Measurements from ENCODE around the gene CACNA1B. TPM values are rescaled to one million over a fixed set of nuclear protein-coding genes. Genes with fewer than 3 reads are reported as not detected.
"Not testable (repeated sequence)": the region's sequence is repeated elsewhere in the genome, so short reads cannot be mapped to it uniquely, and the experiment has no call there.

The CACNA1B gene
- total RNA-seq, 1 experiment from 2014 or later, result 0.34 TPM

- no TSS peak for BruUV-seq (replicated peaks)
- intact Hi-C loops (cut with micrococcal nuclease; ENCODE audit: unreplicated experiment), result no loop called here
- no peak for DNase-seq (ENCODE audit: low spot score)
- CTCF ChIA-PET, result no interaction called here
- Histone ChIP-seq H3K4me1 (ENCODE audit: insufficient read depth, low read length, poor library complexity, severe bottlenecking) (no peaks in the 10 kb centered on the region), H3K27ac (ENCODE audit: low read depth, low read length, poor library complexity, severe bottlenecking) (no peak overlapping the region), H3K9me3 (ENCODE audit: low read depth, low read length, poor library complexity, severe bottlenecking) (no peaks in the 10 kb centered on the region), H3K4me3 (ENCODE audit: low read depth, low read length, poor library complexity, severe bottlenecking) (no peak overlapping the region), H3K27me3 (replicated peaks; ENCODE audit: insufficient read depth, low read depth, low read length, poor library complexity) (peaks cover 9% of the 10 kb centered on the region), H3K36me3 (ENCODE audit: insufficient read depth, low read length, poor library complexity, severe bottlenecking) (no peaks in the 10 kb centered on the region)
- POLR2A ChIA-PET (ENCODE audit: low non-redundant PET), result no interaction called here
- TF ChIP-seq EZH2 (IDR thresholded peaks at IDR 0.05; ENCODE audit: borderline replicate concordance, low read depth, low read length, poor library complexity, severe bottlenecking) (no peak), CTCF (conservative IDR thresholded peaks at IDR 0.05; ENCODE audit: low read depth, low read length) (no peak)
Observed at GRCh38 chr9:137880976-137881530, 3.5 kb downstream of the CACNA1B start.

- CTCF ChIA-PET, result no interaction called here
- Histone ChIP-seq H3K27ac (ENCODE audit: low read depth, low read length, poor library complexity, severe bottlenecking) (no peak overlapping the region), H3K27me3 (replicated peaks; ENCODE audit: insufficient read depth, low read depth, low read length, poor library complexity) (peaks cover 3% of the 10 kb centered on the region), H3K4me1 (ENCODE audit: insufficient read depth, low read length, poor library complexity, severe bottlenecking) (no peaks in the 10 kb centered on the region), H3K36me3 (ENCODE audit: insufficient read depth, low read length, poor library complexity, severe bottlenecking) (no peaks in the 10 kb centered on the region), H3K4me3 (ENCODE audit: low read depth, low read length, poor library complexity, severe bottlenecking) (no peak overlapping the region), H3K9me3 (ENCODE audit: low read depth, low read length, poor library complexity, severe bottlenecking) (no peaks in the 10 kb centered on the region)
- intact Hi-C loops (cut with micrococcal nuclease; ENCODE audit: unreplicated experiment), result no loop called here
- POLR2A ChIA-PET (ENCODE audit: low non-redundant PET), result no interaction called here
- BruUV-seq (replicated peaks), result no TSS peak
- no peak for TF ChIP-seq CTCF (conservative IDR thresholded peaks at IDR 0.05; ENCODE audit: low read depth, low read length)
- no peak for TF ChIP-seq EZH2 (IDR thresholded peaks at IDR 0.05; ENCODE audit: borderline replicate concordance, low read depth, low read length, poor library complexity, severe bottlenecking)
- no peak for DNase-seq (ENCODE audit: low spot score)
Observed at GRCh38 chr9:137881591-137882505, 4.3 kb downstream of the CACNA1B start.

GRCh38 chr9:137882506-137882821 is 4.9 kb downstream of the CACNA1B start:
- no peak overlapping the region for H3K4me3 ChIP-seq (ENCODE audit: low read depth, low read length, poor library complexity, severe bottlenecking)
- TF ChIP-seq EZH2 (IDR thresholded peaks at IDR 0.05; ENCODE audit: borderline replicate concordance, low read depth, low read length, poor library complexity, severe bottlenecking), result no peak
- TF ChIP-seq CTCF (conservative IDR thresholded peaks at IDR 0.05; ENCODE audit: low read depth, low read length), result no peak
- H3K9me3 ChIP-seq (ENCODE audit: low read depth, low read length, poor library complexity, severe bottlenecking), result no peaks in the 10 kb centered on the region
- intact Hi-C loops (cut with micrococcal nuclease; ENCODE audit: unreplicated experiment), result no loop called here
- H3K4me1 ChIP-seq (ENCODE audit: insufficient read depth, low read length, poor library complexity, severe bottlenecking), result no peaks in the 10 kb centered on the region
- ChIA-PET CTCF (no interaction called here), POLR2A (ENCODE audit: low non-redundant PET) (no interaction called here)
- no peak for DNase-seq (ENCODE audit: low spot score)
- no peaks in the 10 kb centered on the region for H3K36me3 ChIP-seq (ENCODE audit: insufficient read depth, low read length, poor library complexity, severe bottlenecking)
- no peak overlapping the region for H3K27ac ChIP-seq (ENCODE audit: low read depth, low read length, poor library complexity, severe bottlenecking)
- BruUV-seq (replicated peaks), result no TSS peak
- H3K27me3 ChIP-seq (replicated peaks; ENCODE audit: insufficient read depth, low read depth, low read length, poor library complexity), result no peaks in the 10 kb centered on the region

GRCh38 chr9:137883977-137884376 is 6.4 kb downstream of the CACNA1B start:
- H3K4me3 ChIP-seq (ENCODE audit: low read depth, low read length, poor library complexity, severe bottlenecking); POLR2A ChIA-PET (ENCODE audit: low non-redundant PET); H3K4me1 ChIP-seq (ENCODE audit: insufficient read depth, low read length, poor library complexity, severe bottlenecking); DNase-seq (ENCODE audit: low spot score); intact Hi-C loops (cut with micrococcal nuclease; ENCODE audit: unreplicated experiment); H3K36me3 ChIP-seq (ENCODE audit: insufficient read depth, low read length, poor library complexity, severe bottlenecking); BruUV-seq (replicated peaks); CTCF ChIA-PET; H3K9me3 ChIP-seq (ENCODE audit: low read depth, low read length, poor library complexity, severe bottlenecking); H3K27me3 ChIP-seq (replicated peaks; ENCODE audit: insufficient read depth, low read depth, low read length, poor library complexity); H3K27ac ChIP-seq (ENCODE audit: low read depth, low read length, poor library complexity, severe bottlenecking): not testable (repeated sequence)

GRCh38 chr9:137884547-137884946 is 7.0 kb downstream of the CACNA1B start:
- DNase-seq (ENCODE audit: low spot score); BruUV-seq (replicated peaks); CTCF ChIA-PET: not testable (repeated sequence)

More at GRCh38 chr9:137884547-137884946, 7.0 kb downstream of the CACNA1B start:
- H3K36me3 ChIP-seq (ENCODE audit: insufficient read depth, low read length, poor library complexity, severe bottlenecking); POLR2A ChIA-PET (ENCODE audit: low non-redundant PET); H3K4me1 ChIP-seq (ENCODE audit: insufficient read depth, low read length, poor library complexity, severe bottlenecking); intact Hi-C loops (cut with micrococcal nuclease; ENCODE audit: unreplicated experiment); H3K27ac ChIP-seq (ENCODE audit: low read depth, low read length, poor library complexity, severe bottlenecking); H3K27me3 ChIP-seq (replicated peaks; ENCODE audit: insufficient read depth, low read depth, low read length, poor library complexity); H3K4me3 ChIP-seq (ENCODE audit: low read depth, low read length, poor library complexity, severe bottlenecking); H3K9me3 ChIP-seq (ENCODE audit: low read depth, low read length, poor library complexity, severe bottlenecking): not testable (repeated sequence)
